Smooth muscle cell (in vitro differentiated cells): ENCODE measurements around the gene SLAIN2. TPM values are rescaled to one million over a fixed set of nuclear protein-coding genes. Genes with fewer than 3 reads are reported as not detected.

ENCODE experiments used
- DNase-seq: peaks from one replicate; lab custom pipeline; 2025; ENCODE audit not compliant: unreplicated experiment; lab: John Stamatoyannopoulos, UW
- H2AFZ ChIP-seq: fragments of 200-600 bp; sonication (generic); 2 replicates; pipeline ENCODE4 v1.6.0; 2016; ENCODE audit warnings: antibody characterized with exemption, low read depth, mild to moderate bottlenecking
- H3F3A ChIP-seq: fragments of 200-600 bp; sonication (generic); 2 replicates; pipeline ENCODE4 v1.6.0; 2017; ENCODE audit warnings: antibody characterized with exemption, low read depth
- H3K27ac ChIP-seq: fragments of 200-600 bp; sonication (generic); 2 replicates; pipeline ENCODE4 v1.5.1; 2016; ENCODE audit warnings: low read depth, mild to moderate bottlenecking
- H3K27me3 ChIP-seq: fragments of 200-600 bp; sonication (generic); 2 replicates; pipeline ENCODE4 v1.6.1; 2016; ENCODE audit warnings: low read depth, mild to moderate bottlenecking
- H3K36me3 ChIP-seq: fragments of 200-600 bp; sonication (generic); 2 replicates; pipeline ENCODE4 v1.5.1; 2016; ENCODE audit warnings: low read depth
- H3K4me1 ChIP-seq: fragments of 200-600 bp; sonication (generic); 2 replicates; pipeline ENCODE4 v1.5.1; 2016; ENCODE audit warnings: low read depth
- H3K4me2 ChIP-seq: fragments of 200-600 bp; sonication (generic); 2 replicates; pipeline ENCODE4 v1.6.0; 2016; ENCODE audit warnings: mild to moderate bottlenecking
- H3K4me3 ChIP-seq: fragments of 200-600 bp; sonication (generic); 2 replicates; pipeline ENCODE4 v1.5.1; 2016; ENCODE audit warnings: mild to moderate bottlenecking
- H3K79me2 ChIP-seq: fragments of 200-600 bp; sonication (generic); 2 replicates; pipeline ENCODE4 v1.6.0; 2016; ENCODE audit warnings: low read depth, mild to moderate bottlenecking
- H3K9ac ChIP-seq: fragments of 200-600 bp; sonication (generic); 2 replicates; pipeline ENCODE4 v1.6.0; 2016; ENCODE audit warnings: low read depth
- H3K9me3 ChIP-seq: fragments of 200-600 bp; sonication (generic); replicated peaks from 2 replicates; pipeline ENCODE4 v1.5.1; 2016; ENCODE audit warnings: low read depth
- H4K20me1 ChIP-seq: fragments of 200-600 bp; sonication (generic); 2 replicates; pipeline ENCODE4 v1.6.0; 2016; ENCODE audit warnings: low read depth
- CTCF ChIP-seq: fragments of 200-600 bp; sonication (generic); IDR thresholded peaks from 2 replicates; pipeline ENCODE4 v1.5.1; 2017; ENCODE audit warnings: borderline replicate concordance, mild to moderate bottlenecking, antibody characterized with exemption; ENCODE audit not compliant: insufficient read depth, poor library complexity, severe bottlenecking
- WGBS: methylation state at CpG from one replicate; pipeline ENCODE4 v1.1.7; 2016; ENCODE audit warnings: low lambda C conversion rate; 5-methylcytosine and 5-hydroxymethylcytosine counted together
- polyA plus RNA-seq: library from polyadenylated mRNA; unstranded; fragments of >200 nt; fragmentation: Nextera tagmentation; extraction: Ambion mirVana; gene quantifications from 2 replicates; pipeline ENCODE4 v1.2.1, GENCODE V29; 2016
- total RNA-seq: library from RNA; depleted of rRNA; stranded (reverse); fragments of >200 nt; gene quantifications from 2 replicates; pipeline ENCODE4 v1.2.3, GENCODE V29; 2014

Gene SLAIN2
- total and polyA plus RNA-seq, 2 experiments from 2014 or later: 46.4 to 143 TPM

- no peak for DNase-seq
- Histone ChIP-seq H3K36me3 (no peaks in the 10 kb centered on the region), H3K9ac (no peak overlapping the region), H3F3A (peaks cover 7% of the 10 kb centered on the region), H3K4me2 (peak overlapping the region; percentile 3), H2AFZ (no peak overlapping the region), H3K27me3 (no peaks in the 10 kb centered on the region), H3K4me3 (no peak overlapping the region), H4K20me1 (peaks cover 99% of the 10 kb centered on the region), H3K4me1 (peaks cover 6% of the 10 kb centered on the region), H3K79me2 (peaks cover 97% of the 10 kb centered on the region), H3K9me3 (no peaks in the 10 kb centered on the region), H3K27ac (peak overlapping the region; percentile 2)
- WGBS: 97% methylated on average over 2 of the region's 2 CpGs
- no peak for TF ChIP-seq CTCF
Measured at GRCh38 chr4:48369771-48370170, 28.4 kb downstream of the SLAIN2 start.

- H3K9ac ChIP-seq: peak overlapping the region; percentile 14
- H3K4me1 ChIP-seq: peaks cover 9% of the 10 kb centered on the region
- DNase-seq: no peak
- TF ChIP-seq CTCF: no peak
- H4K20me1 ChIP-seq: peaks cover 99% of the 10 kb centered on the region
- H2AFZ ChIP-seq: no peak overlapping the region
- H3K4me2 ChIP-seq: no peak overlapping the region
- H3K27ac ChIP-seq: peak overlapping the region; percentile 2
- H3K79me2 ChIP-seq: peaks cover 95% of the 10 kb centered on the region
- WGBS: 35% methylated on average over 1 of the region's 1 CpG
- H3K4me3 ChIP-seq: no peak overlapping the region
- H3K27me3 ChIP-seq: no peaks in the 10 kb centered on the region
- peaks cover 14% of the 10 kb centered on the region for H3F3A ChIP-seq
- no peaks in the 10 kb centered on the region for H3K36me3 ChIP-seq
- no peaks in the 10 kb centered on the region for H3K9me3 ChIP-seq
Measured at GRCh38 chr4:48370260-48371134, 29.2 kb downstream of the SLAIN2 start.

- no peak overlapping the region for H3K27ac ChIP-seq
- peaks cover 13% of the 10 kb centered on the region for H3K4me1 ChIP-seq
- no peaks in the 10 kb centered on the region for H3K27me3 ChIP-seq
- no peak overlapping the region for H3K4me3 ChIP-seq
- no peak overlapping the region for H3K4me2 ChIP-seq
- H3K36me3 ChIP-seq: no peaks in the 10 kb centered on the region
- H3F3A ChIP-seq: peaks cover 19% of the 10 kb centered on the region
- peaks cover 84% of the 10 kb centered on the region for H3K79me2 ChIP-seq
- H3K9me3 ChIP-seq: no peaks in the 10 kb centered on the region
- 70% methylated on average over 1 of the region's 1 CpG for WGBS
- no peak for DNase-seq
- peaks cover 91% of the 10 kb centered on the region for H4K20me1 ChIP-seq
- no peak overlapping the region for H2AFZ ChIP-seq
- H3K9ac ChIP-seq: no peak overlapping the region
- no peak for TF ChIP-seq CTCF
Measured at GRCh38 chr4:48372272-48372671, 30.9 kb downstream of the SLAIN2 start.
